Measurements from ENCODE around the gene AXIN2.

AXIN2 gene
- long read RNA-seq, donor 1, partial matches to known transcripts, result 0 of 1 reads
- long read RNA-seq, donor 1, other reads (novel, unspliced or antisense), result 0 of 1 reads
- long read RNA-seq, donor 2, result 0 reads
- long read RNA-seq, donor 3, partial matches to known transcripts, result 0 of 1 reads
- long read RNA-seq, donor 3, other reads (novel, unspliced or antisense), result 0 of 1 reads
- long read RNA-seq, donor 4, partial matches to known transcripts, result 0 of 2 reads
- long read RNA-seq, donor 4, other reads (novel, unspliced or antisense), result 0 of 2 reads
- long read RNA-seq, donor 5, result 0 reads
- long read RNA-seq, donor 6, result 0 reads
- long read RNA-seq, donor 7, result 0 reads
- long read RNA-seq, donor 8, result 0 reads

GRCh38 chr17:65561452-65562205 is at the start of gene AXIN2:
Gene AXIN2, minus strand, starts transcription at chr17:65561648. Its CDS starts 3,028 bp downstream, at chr17:65558620.
- peak; percentile 78 for DNase-seq

GRCh38 chr17:65609749-65610148 is 48.3 kb upstream of the AXIN2 start:
- no peak for DNase-seq

GRCh38 chr17:65609286-65609685 is 47.8 kb upstream of the AXIN2 start:
- no peak for DNase-seq

- DNase-seq, result no peak
Observed at GRCh38 chr17:65604070-65604469, 42.6 kb upstream of the AXIN2 start.

- DNase-seq, result no peak
Observed at GRCh38 chr17:65601881-65602280, 40.4 kb upstream of the AXIN2 start.

GRCh38 chr17:65601145-65601544 is 39.7 kb upstream of the AXIN2 start:
- no peak for DNase-seq

- no peak for DNase-seq
Observed at GRCh38 chr17:65600518-65600917, 39.1 kb upstream of the AXIN2 start.

- no peak for DNase-seq
Observed at GRCh38 chr17:65599650-65600049, 38.2 kb upstream of the AXIN2 start.

- DNase-seq, result no peak
Observed at GRCh38 chr17:65598746-65599145, 37.3 kb upstream of the AXIN2 start.

- DNase-seq, result no peak
Observed at GRCh38 chr17:65595071-65595656, 33.7 kb upstream of the AXIN2 start.

GRCh38 chr17:65593855-65594845 is 32.7 kb upstream of the AXIN2 start:
- peak; percentile 60 for DNase-seq

GRCh38 chr17:65593092-65593854 is 31.8 kb upstream of the AXIN2 start:
- DNase-seq, result no peak

GRCh38 chr17:65592125-65592965 is 30.9 kb upstream of the AXIN2 start:
- no peak for DNase-seq

- DNase-seq, result no peak
Observed at GRCh38 chr17:65589321-65589720, 27.9 kb upstream of the AXIN2 start.

GRCh38 chr17:65588181-65588808 is 26.8 kb upstream of the AXIN2 start:
- no peak for DNase-seq

GRCh38 chr17:65587534-65588180 is 26.2 kb upstream of the AXIN2 start:
- no peak for DNase-seq

- DNase-seq, result no peak
Observed at GRCh38 chr17:65586899-65587298, 25.5 kb upstream of the AXIN2 start.

- no peak for DNase-seq
Observed at GRCh38 chr17:65584604-65585521, 23.4 kb upstream of the AXIN2 start.

Data from right kidney (tissue), 9 donors.